Islet precursor cell (in vitro differentiated cells): ENCODE measurements around the gene SCG5.
A peak's percentile ranks its signal among the peaks of the same experiment; 100 is the strongest.
"Not testable (repeated sequence)": the region's sequence is repeated elsewhere in the genome, so short reads cannot be mapped to it uniquely, and the experiment has no call there.

Experiments
- DNase-seq: peaks from one replicate; pipeline ENCODE4 v3.0.0-alpha.2; 2018

Gene SCG5

GRCh38 chr15:32641517-32642059 lies at the start of gene SCG5:
Gene SCG5 (plus strand): TSS chr15:32641710. CDS start chr15:32643593, 1,883 bp downstream.
- DNase-seq = peak; percentile 82

- not testable (repeated sequence) for DNase-seq
These were observed 48.4 kb upstream of the SCG5 start, which contains the start of gene GOLGA8N for GRCh38 chr15:32593151-32593550. Gene GOLGA8N (plus strand): TSS chr15:32593456.

GRCh38 chr15:32609518-32609917 lies 32.0 kb upstream of the SCG5 start:
- DNase-seq = not testable (repeated sequence)

GRCh38 chr15:32610719-32611118 lies 30.8 kb upstream of the SCG5 start:
- DNase-seq = not testable (repeated sequence)

- DNase-seq = peak; percentile 64
These were observed 26.8 kb upstream of the SCG5 start for GRCh38 chr15:32614712-32615050.

GRCh38 chr15:32615051-32615870 lies 26.2 kb upstream of the SCG5 start, which contains the start of gene ARHGAP11A:
Gene ARHGAP11A (plus strand): TSS chr15:32615504. CDS start chr15:32616212, 708 bp downstream.
- DNase-seq = peak; percentile 92

- peak; percentile 53 for DNase-seq
These were observed 25.6 kb upstream of the SCG5 start for GRCh38 chr15:32615871-32616426.

GRCh38 chr15:32636410-32636809 lies 5.1 kb upstream of the SCG5 start:
- DNase-seq = no peak

GRCh38 chr15:32636908-32637567 lies 4.5 kb upstream of the SCG5 start:
- DNase-seq = no peak

- DNase-seq = no peak
These were observed 3.8 kb upstream of the SCG5 start for GRCh38 chr15:32637704-32638103.

GRCh38 chr15:32642667-32643435 lies 1.3 kb downstream of the SCG5 start:
- DNase-seq = no peak

- DNase-seq = no peak
These were observed 2.5 kb downstream of the SCG5 start for GRCh38 chr15:32643907-32644445.

- DNase-seq = no peak
These were observed 4.8 kb downstream of the SCG5 start for GRCh38 chr15:32646291-32646690.

GRCh38 chr15:32649342-32649741 lies 7.8 kb downstream of the SCG5 start:
- no peak for DNase-seq

- peak; percentile 82 for DNase-seq
These were observed 9.8 kb downstream of the SCG5 start for GRCh38 chr15:32651229-32651837.

GRCh38 chr15:32652178-32652577 lies 10.7 kb downstream of the SCG5 start:
- no peak for DNase-seq

GRCh38 chr15:32656091-32656490 lies 14.6 kb downstream of the SCG5 start:
- DNase-seq = no peak

GRCh38 chr15:32656496-32656895 lies 15.0 kb downstream of the SCG5 start:
- no peak for DNase-seq

GRCh38 chr15:32657198-32657883 lies 15.8 kb downstream of the SCG5 start:
- DNase-seq = no peak

- DNase-seq = no peak
These were observed 16.4 kb downstream of the SCG5 start for GRCh38 chr15:32657941-32658340.
